SKM-1 (cell line): Measurements from ENCODE around the gene ANKS3.

Experiments
- DNase-seq: peaks from one replicate; lab custom pipeline; 2025; ENCODE audit not compliant: unreplicated experiment; lab: John Stamatoyannopoulos, UW

ANKS3 gene

DNA sequence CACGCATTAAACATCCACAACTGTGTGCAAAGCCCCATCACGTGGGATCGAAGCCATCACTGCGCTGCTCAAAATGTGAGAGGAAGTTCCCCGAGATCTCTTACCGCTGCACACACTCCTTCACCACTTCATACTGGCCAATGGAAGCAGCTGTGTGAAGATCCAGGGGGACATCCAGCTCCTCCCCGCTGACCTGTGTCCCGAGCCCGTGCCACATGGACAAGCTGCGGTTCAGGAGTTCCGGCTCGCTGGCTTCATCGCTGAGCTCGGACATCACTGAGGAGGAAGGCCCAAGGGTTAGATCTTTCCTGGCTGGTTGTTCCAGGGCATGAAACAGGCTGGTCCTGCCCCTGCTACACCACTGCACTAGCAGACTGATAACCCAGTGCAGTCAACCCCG, 4.2 kb downstream of the ANKS3 start:
- no peak for DNase-seq

DNA sequence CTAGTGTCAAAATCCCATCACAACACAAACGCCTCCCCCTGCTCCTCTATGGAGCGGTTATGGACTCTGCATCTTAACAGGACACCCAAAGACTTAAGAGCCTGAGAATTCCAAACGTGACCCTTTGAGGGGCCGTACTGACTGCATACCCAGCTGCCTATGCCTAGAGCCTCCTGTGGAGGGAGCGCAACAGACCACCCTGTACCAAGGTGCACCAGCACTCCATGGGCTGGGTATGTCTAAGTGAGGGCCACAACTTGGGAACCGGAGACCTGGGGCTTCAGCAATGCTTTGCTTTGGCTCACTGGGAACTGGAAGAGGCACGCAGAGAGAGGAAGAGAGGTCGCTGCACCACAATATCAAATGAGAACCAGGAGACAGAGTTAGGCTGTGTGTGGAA, 5.4 kb downstream of the ANKS3 start:
- DNase-seq = no peak

DNA sequence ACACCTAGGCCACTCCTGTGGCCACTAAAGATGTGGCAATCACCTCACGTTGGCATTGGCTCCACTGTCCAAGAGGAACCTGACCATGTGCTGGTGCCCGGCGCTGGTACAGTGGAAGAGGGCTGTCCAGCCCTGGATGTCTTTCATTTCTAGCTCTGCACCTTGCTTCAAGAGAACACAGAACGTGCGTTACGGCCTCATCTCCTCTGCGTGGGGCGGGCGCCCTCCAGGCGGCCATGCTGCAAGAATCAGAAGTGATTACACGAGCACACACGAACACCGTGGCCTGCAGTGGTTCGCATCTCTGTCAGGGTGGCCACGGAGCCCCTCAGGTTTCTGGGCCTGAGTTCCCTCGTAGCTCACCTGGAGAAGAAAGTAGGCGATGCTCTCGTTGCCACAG, 7.5 kb downstream of the ANKS3 start:
- no peak for DNase-seq

DNA sequence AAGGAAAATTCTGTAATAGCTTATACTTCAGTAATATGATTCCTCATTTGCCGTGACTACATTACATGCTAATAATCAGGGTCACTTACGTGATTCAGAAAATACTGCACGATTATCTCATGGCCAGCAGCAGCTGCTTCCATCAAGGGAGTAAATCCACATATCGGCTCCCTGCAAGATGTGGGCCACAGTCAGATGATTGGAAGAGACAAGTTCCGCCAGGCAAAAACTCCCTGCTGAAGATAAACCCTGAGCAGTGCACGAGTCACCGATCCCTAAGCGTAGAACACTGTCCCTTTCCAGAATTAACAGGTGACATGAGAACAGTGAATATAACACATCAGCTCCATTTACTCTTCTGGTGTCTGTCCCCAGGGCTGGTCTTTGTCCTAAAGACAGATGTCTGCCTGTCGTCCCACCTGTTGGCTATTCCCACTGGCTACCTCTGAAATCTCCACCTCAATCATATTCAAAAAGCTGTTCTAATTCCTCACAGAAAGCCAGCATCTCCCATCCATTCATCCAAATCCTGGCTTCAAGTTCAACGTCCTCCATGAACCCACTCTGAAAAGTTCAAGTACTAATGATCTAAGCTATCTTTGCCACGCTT, 9.3 kb downstream of the ANKS3 start:
- DNase-seq = no peak

DNA sequence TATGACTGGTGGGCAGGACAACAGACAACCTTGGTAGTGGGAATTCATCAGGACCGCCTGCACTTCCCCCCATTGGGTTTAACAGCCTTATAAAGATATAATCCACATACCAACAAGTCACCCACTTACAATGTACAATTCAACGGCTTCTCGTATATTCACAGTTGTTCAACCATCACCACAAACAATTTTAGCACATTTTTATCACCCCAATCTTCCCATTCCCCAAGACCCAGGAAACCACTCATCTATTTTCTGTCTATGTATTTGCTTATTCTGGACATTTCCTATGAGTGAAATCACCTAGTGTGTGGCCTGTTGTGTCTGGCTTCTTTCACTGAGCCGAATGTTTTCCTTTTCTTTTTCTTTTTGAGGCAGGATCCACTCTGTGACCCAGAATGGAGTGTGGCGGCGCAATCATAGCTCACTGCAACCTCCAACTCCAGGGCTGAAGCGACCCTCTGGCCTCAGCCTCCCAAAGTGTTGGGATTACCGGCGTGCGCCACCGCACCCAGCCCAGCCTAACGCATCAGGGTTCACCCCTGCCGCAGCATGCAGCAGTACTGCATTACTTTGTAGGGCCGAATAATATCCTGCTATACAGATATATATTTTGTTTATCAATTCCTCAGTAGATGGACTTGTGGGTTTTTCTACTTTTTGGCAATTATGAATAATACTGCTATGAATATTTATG, 10.9 kb downstream of the ANKS3 start:
- no peak for DNase-seq

DNA sequence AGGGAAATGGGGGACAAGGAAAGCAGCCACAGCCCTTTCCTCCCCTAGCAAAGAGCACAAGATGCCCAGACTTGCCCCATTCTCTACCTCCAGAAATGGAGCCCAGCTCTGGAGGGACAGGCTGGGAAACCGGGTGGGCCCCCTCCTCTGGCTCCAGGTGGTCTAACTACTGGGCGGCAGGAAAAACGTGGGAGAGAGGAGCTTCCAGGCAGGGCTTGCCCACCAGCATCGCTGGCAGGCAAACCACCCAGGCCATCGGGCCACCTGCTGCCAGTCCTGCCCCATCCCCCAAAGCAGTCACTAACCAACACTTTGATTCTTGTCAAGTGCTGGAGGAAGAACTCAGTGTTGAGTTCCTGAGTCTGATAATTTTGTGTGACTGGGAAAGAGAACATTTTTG, 15.6 kb downstream of the ANKS3 start:
- no peak for DNase-seq

DNA sequence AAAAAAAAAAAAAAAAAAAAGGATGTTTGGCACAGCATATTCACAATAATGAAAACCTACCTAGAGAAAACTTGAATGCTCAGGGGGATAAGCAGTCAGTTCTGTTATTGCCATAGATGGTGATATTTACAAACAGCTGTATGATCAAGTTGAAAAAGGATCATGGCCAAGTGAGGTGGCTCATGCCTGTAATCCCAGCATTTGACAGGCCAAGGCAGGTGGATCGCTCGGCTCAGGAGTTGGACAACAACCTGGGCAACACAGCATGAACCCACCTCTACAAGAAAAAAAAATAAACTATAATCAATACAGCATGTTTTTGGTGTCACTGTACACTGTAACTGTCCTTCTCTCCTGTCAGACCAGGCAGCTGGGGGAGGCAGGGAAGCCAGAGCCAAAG, 19.1 kb downstream of the ANKS3 start:
- no peak for DNase-seq

DNA sequence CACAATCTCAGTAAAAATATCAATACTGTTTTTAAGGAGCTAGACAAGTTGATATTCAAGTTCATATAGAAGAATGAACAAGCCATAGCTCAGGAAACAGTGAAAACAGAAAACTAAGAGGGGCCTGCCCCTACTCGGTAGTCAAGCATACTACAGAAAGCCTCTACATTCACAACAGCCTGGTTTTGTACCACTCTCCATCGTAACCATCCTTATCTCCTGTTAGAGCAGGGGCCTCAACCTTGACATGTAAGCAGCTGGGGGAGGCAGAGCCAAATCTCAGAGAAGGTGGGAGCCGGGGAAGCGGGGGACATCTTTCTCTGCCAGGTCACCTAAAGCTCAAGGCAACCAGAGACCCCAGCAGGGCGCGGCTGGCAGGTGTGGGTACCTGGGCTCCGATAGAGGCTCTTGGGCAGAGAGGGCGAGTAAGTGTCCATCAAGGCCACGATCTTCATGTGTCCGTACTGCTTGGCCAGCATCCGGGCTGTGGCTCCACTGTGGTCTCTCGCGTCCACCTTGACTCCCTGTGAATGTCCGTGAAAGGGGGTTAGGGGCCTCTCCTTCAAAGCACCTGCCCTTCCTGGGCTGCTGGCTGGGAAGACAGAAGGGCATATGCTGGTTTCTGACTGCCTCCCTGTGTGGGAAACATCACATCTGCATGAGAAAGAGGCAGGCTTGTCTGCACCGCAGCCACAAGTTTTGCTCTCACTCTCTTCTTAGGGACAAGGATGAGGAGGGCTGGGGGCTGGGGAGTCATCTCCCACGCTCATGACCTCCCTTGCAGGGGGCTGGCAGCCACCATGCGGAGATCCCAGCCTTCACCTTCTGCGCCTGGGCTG, 20.2 kb downstream of the ANKS3 start:
- no peak for DNase-seq

DNA sequence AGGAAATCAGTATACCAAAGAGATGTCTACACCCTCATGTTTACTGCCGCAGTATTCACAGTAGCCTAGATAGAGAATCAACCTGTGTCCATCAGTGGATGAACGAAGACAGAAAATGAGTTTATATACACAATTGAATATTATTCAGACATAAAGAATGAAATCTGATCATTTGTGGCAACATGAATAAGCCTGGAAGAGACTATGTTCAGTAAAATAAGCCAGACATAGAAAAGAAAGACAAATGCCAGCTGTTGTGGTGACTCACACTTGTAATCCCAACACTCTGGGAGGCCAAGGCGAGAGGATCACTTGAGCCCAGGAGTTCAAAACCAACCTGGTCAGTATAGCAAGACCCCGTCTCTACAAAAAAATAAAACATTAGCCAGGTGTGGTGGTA, 24.6 kb downstream of the ANKS3 start:
- no peak for DNase-seq

DNA sequence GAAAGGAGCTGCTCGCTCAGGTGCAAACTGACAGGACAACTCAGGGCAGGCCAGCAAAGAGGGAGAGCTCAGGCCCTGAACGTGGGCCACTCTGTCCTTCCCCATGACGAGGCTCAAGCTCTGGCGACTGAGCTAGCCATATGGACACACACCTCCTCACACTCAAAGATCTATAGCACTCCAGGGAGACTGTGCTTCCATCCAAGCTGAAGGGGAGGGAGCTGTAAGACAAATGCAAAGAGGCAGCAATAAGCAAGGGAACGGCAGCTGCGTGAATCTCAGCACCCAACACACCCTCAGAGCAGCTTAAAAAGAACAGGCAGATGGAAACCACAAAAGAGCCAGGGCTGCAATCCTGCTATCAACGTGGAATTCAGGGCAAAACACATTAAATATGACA, 27.2 kb downstream of the ANKS3 start:
- no peak for DNase-seq

DNA sequence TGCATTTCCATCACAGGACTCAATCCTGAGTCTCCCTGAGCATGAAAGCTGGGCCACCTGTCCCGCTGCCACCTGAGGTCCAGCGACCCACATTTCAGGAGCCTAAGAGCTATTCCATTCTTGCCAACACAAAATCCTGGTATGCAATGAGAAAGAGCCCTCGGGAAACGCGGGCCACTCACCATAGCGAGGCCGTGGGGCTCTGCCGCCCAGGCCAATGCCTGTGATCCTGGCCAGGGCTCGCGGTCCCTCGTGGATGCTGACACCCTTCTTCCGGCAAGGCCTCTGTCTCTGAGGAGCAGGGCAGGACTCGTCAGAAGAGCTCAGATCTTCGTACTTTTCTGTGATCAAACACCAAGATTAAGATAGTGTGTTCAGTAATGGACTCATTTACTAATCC, 29.2 kb downstream of the ANKS3 start:
- no peak for DNase-seq

DNA sequence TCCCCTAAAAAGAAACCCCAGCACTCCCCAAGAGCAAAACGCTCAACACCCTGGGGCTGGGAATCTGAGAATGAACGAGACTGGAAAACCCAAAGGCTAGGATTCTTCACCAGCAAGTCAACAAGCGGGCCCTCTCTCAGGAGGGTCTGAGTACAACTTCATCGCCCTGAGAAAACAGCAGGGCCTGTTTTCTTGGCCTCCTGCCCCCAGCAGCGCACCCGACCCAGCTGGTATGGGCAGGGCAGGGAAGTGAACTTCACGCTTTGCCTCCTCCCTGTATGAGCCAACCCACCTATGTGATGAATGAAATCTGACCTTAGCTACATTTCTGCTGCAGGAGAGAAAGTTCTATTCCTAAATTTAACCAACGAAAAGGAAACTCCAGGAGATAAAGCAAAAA, 29.6 kb downstream of the ANKS3 start:
- DNase-seq = no peak

DNA sequence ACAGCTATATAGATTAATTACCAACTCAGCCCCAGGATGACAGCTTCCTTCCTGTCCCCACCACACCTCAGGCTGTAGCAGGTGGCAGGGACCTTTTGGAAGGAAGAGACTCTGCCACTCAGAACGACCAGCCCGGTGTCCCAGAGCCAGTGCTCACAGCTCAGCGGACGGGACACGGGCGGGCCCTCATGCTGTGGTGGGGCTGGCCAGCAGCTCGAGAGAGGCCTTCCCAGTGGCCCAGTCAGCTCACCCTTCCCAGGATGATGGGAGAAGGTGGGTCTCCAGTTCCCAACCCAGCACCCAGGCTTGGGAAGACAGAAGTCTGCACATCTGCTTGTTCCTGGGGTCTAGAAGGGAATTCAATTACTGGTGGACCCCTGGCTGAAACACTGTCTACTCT, 30.2 kb downstream of the ANKS3 start:
- DNase-seq = no peak

DNA sequence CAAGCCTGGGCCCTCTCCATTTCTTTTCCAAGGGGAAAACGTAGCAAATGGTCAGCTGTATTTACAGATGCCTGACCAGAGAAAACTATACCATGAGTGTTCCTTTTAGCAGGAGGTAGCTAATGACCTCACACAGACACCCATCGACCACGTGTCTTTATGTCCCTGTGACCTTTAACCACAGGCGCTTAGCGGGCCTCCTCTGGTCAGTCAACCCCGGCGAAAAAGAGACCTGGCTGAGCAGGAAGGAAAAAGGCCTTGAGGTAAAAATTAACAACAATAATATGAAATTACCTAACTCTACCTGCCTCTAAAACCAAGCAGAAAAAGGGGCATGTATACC, 31.6 kb downstream of the ANKS3 start:
- no peak for DNase-seq

DNA sequence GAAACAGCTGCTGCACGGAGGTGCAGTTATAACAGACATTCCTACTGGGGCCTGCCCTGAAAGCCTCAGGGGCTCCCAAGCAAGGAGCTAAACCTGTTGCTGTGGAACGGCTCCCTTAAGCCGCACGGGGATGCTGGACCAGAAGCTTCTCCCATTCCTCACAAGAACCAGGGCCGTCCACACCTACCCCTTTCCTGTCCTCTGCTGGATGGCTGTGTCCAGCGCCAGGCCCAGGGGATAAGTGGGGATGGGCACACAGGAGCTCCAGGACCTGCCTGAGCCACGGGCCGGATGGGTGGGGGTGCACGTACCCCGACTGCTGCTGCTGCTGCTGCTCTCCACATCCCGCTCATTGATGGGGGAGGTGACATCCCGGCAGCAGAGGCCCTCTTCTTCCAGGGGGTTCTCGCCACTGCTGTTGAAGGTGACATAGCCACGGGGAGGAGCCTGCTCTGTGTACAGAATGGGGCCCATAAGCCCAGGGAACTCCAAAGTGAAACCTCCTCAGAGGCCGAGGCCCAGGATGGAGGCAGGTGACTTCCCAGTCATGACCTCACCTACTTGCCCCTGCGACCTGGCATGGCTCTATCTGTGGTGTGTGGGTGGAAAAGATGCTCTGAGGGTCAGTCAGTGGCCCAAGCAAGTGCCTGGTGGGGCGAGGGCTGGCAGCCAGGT, 32.1 kb downstream of the ANKS3 start:
- DNase-seq = no peak

DNA sequence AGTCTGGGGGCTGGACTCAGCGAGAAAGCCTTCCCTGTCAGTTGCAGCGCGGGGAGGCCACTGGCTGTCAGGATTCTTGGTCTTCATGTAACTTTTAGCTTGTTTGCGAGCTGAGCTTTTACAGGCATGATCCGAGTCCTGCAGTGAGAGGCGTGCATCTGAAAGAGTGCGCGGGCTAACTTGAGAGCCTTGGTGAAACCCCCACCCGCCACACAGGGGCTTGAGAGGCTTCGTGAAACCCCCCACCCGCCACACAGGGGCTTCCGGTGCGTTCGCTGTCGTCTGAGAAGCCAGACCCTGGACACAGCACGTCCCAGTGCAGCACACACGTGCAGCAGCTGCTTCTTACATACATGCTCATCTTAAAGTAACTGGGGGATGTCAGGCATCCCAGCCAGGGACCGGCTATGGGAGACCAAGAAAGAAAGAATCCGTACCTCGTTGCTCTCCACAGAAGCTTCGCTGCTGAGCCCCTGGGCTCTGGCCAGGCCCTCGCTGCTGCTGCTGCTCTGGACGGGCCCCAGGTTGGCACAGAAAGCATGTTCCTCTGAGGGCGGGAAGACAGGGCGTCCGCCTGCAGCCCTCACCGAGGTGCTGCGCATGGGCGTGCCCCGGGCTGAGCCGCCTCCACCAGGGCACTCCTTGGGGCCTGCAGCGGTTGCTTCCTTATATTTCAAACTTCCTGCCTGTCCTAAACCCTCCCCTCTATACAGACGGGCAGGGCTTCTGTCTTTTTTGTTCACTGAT, 32.9 kb downstream of the ANKS3 start:
- no peak for DNase-seq

DNA sequence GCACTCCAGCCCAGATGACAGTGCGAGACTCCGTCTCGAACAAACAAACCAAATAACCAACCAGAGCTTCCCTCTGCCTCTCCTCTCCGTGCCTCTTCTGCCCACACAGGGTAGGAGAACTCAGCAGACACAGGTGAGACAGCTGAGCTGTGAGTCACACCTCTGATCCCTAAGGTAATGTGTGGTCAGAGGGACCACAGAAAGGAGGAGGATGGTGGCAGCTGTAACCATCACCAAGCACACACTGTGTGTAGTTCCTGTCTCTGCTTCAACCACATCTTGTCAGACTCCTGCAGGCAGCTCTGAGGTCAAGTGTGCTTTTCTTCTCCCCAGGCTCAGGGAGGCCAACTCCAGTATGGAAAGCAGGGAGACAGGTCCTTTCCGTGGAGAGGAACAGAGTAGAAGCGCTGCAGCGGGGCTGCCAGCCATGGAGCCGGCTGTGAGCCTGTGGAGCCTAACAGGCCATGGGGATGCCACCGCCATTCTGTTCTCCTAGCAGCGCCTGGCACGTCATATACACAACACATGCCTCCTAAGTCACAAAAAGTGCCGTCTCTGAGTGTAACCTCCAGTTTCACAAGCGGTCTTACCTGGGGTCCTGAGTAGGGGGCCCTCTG, 33.6 kb downstream of the ANKS3 start:
- DNase-seq = no peak

DNA sequence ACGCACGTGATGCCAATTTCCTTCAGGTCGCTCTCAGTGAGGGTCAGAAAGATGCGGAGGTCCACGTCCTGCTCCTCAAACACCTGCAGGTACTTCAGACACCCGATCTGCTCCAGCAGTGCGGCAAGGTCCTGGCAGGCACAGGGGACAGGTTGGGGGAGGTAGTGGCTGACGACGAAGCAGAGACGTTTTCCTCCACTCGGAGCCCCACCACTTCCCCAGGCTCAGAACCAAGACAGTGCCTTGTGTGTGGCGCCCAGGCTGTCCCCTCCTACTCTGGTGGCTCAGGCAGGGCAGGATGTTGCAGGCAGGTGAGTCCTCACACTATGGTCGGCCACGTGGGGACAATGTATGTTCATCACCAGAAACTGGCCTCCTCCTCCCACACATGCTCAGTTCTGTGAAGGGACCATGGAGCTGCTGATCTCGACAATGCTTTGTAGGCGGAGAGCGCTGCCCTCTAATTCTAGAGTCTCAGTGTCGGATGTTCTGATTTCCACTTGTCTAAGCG, 35.0 kb downstream of the ANKS3 start:
- no peak for DNase-seq

DNA sequence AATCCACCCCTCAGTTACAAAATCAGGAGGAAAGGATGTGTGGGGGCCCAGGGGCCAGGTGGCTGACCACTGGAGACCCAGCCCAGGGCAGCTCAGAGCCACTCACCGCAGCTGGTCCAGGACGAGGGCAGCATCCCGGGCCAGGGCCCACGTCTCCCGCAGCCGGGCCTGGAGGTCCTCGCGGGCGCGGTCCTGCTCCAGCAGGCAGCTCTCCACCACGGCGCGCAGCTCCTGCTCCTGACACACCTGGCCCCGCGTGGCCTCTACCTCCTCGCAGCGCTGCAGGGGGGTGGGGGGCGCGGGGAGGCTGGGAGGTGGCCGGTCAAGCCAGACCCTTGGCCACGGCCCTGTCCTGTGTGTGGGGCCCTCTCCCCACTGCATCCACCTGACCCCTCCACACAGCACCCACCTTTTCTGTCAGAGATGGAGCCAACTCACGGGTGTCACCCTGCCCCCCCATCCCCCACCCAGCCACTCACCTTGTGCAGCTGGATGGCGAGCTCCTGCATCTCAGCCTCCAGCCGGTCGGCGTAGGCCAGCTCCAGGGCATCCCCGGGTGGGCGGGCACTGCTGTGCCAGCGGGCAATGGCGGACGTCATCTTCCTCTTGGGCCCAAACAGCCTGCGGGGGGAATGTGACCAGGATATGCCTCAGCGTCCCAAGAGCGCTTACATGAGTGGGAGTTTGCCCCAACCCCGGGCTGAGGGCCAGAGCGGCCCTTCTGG, 35.6 kb downstream of the ANKS3 start:
- DNase-seq = no peak

DNA sequence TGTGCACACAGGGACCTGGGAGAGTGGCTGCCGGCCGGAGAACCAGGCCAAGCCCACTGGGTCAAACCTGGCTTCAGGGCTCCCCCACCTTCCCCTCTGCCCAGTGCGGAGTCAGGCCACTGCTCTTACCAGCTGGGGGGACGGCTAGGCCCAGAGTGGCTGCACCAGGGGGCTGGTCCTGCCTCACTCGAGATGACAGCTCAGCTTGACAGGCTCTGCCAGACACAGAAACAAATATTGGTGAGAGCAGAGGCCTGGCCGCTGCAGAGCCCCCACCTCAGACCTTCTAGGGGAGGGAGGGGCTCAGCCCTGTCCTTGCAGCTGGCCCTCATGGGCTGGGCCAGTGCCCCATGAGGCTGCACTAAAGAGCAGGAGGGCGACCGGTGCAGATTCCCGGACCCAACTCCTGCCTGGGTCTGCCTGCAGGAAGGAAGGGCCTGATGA, 36.2 kb downstream of the ANKS3 start:
- DNase-seq = no peak
